C1 segment of cervical spinal cord (tissue), 14 donors: ENCODE data around the gene BICD1.

Source experiments
- DNase-seq, 14 donors: peaks; one replicate each; lab custom pipeline; 2025; lab: John Stamatoyannopoulos, UW

Gene BICD1

DNA sequence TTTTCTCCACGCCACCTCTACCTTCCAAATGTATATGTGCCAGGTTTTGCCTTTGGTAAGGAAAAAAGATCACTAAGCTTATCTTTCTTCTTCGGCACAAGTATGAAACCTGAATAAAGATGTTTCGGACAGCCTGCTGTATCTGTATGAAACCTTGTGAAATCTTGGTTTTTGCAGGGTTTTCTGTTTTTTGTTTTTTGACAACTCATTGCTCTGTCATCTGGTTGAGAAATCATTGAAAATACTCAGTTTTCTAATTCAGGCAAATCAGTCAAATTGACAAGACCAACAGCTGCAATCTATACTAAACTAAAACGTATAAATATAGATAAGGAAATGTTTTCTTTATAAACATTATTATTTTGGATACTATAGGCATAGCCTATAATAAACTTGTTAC lies 229.6 kb downstream of the BICD1 start:
- DNase-seq: no peak

DNA sequence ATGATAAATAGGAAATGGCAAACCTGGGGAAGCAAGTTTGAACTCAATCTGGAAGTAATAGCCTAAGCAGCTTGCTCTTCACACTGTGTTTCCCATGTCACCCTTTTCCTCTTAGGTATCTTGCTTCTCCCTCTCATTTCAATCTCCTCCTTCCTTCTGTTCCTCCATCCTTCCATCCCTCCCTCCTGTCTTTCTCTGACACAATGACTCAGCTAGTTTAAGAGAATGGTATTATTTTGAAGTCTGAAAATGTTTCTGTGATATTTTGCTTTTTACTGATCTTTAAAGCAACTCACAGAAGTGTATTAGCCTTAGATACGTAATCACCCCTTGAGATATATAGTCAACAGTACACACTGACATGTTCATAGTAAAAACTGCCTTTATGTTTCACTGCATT lies 236.8 kb downstream of the BICD1 start:
- DNase-seq: no peak

- no peak for DNase-seq
Measured at GRCh38 chr12:32344047-32344446, 237.4 kb downstream of the BICD1 start.

DNA sequence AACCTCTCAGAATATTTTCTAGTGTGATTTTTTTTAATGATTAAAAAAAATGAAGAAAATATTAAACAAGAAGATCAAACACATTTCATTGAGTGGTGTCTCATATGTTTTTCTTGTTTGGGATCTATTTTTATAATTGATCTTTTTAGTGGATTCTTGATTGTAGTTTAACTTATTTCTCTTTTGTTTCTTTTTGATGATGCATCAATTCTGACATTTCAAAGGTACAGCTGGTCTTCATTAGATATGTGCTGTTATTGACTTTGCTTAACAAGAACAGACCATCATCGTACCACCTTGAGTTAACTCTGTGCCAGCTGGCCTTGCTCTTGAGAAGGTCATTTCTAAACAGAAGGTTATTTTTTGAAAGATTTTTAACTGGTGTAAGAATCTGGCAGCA lies 246.9 kb downstream of the BICD1 start:
- DNase-seq: no peak

DNA sequence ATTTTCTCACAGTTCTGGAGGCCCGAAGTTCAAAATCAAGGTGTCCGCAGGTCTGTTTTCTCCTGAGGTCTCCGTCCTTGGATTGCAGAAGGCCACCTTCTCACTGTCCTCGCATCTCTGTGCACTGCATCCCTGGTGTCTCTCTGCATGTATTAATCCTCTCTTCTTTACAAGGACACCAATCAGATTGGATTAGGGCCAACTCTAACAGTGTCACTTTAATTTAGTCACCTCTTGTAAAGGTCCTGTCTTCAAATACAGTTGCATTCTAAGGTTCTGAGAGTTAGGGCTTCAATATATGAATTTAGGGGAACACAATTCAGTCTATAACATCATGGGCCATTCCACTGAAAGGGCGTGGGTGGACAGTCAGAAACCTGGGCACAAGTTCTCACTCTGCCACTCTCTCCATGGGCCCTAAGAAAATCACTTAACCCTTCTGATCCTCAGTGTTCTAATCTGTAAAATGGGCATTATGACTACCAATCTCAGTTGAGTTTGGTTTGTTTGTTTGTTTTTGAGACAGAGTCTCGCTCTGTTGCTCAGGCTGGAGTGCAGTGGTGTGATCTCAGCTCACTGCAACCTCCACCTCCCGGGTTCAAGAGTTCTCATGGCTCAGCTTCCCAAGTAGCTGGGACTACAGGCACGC lies 251.1 kb downstream of the BICD1 start:
- DNase-seq: no peak

DNA sequence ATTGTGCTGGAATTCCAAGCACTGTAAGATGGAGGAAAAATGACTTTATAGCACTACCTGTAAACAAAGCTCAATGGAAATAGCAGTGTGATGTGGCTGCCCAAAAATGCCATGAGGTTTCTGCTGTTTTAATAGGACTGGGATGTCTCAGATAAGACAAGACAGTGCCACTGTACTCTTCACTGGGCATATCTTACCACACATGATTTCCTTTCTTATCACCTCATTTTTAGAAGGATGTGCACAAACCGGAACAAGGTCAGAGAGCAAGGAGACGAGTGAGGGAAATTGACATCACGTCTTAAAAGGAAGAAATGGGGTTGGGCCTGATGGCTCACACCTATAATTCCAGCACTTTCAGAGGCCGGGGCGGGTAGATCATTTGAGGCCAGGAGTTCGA lies 254.3 kb downstream of the BICD1 start:
- no peak for DNase-seq

- no peak for DNase-seq
Measured at GRCh38 chr12:32362892-32363291, 256.2 kb downstream of the BICD1 start.

- peak in 6 of 14 donors; percentile 1 to 12 (median 10) for DNase-seq
Measured at GRCh38 chr12:32365473-32366064, 258.9 kb downstream of the BICD1 start.

GRCh38 chr12:32366714-32367113 lies 260.1 kb downstream of the BICD1 start:
- no peak for DNase-seq

DNA sequence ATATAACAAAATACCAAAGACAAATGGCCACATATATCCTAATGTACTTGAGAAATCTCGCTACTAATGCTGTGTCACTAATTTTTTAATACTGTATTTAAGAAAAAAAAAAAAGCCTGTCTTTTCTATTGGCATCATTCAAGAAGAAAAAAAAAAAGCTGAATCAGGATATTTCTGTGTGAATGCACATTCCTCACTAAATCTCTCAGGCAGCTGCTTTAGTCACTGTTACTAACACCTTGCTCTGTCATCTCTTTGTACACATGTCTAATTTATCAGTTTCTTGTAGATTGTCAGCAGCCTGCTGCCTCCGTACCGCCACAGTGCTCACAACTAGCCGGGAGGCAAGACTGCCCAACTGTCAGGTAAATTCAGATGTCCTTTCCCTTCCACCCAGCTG lies 260.7 kb downstream of the BICD1 start:
- no peak for DNase-seq

GRCh38 chr12:32369202-32369601 lies 262.6 kb downstream of the BICD1 start:
- DNase-seq: no peak

GRCh38 chr12:32377344-32378055 lies 270.9 kb downstream of the BICD1 start:
- no peak for DNase-seq

GRCh38 chr12:32379213-32379612 lies 272.6 kb downstream of the BICD1 start:
- no peak for DNase-seq

- no peak for DNase-seq
Measured at GRCh38 chr12:32379667-32380066, 273.0 kb downstream of the BICD1 start.

GRCh38 chr12:32382226-32382625 lies 275.6 kb downstream of the BICD1 start:
- DNase-seq: no peak

- DNase-seq: peak in 1 of 14 donors; percentile 2
Measured at GRCh38 chr12:32390572-32391219, 284.0 kb downstream of the BICD1 start.

DNA sequence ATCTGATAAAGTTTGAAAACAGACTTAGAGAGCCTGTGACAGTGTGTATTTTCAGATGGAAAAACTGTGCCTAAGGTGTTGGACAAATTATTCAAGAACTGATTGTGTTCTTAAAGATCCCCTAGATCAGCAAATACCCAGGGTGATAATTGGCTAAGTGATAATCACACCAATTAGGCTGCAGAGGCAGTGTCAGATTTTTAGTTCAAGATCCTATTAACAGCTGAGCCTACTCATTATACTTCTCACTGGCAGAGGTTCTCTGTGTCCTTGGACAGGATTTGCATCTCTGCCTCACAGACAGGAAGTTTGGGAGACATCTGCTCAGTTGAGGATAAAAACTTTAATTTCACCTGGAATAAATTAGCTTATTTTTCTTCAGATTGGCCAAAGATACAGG lies 288.4 kb downstream of the BICD1 start:
- no peak for DNase-seq

DNA sequence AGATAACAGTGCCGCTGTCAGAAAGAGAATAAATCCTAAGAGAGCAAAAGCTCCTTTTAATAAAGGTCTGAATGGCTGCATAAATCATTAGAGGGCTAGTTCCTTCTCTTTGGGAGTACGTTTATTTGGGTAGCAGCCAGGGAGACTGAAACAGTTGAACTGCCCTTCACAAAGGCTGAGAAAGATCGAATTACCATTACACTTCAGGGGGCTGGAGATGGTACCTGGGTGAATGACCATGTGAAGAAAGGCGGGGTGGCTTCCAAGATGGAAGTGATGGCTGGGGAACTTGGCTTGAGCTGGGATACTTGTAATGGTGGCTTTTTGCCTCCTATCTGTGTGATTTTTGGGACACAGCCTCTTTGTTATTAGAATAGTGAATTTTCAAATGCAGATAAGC lies 291.0 kb downstream of the BICD1 start:
- DNase-seq: peak in 1 of 14 donors; percentile 3

DNA sequence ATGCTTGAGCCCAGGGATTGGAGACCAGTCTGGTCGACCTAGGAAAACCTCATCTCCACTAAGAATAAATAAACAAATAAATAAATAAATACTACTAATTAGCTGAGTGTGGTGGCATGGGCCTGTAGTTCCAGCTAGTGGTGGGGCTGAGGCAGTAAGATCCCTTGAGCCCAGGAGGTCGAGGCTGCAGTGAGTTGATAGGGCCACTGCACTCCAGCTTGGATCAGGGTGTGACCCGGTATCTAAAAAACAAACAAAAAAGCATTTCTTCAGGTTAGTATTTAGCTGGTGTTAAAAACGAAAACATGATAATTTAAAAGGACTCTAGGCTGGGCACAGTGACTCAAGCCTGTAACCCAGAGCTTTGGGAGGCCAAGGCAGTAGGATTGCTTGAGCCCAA lies 291.5 kb downstream of the BICD1 start:
- DNase-seq: no peak

GRCh38 chr12:32398816-32399369 lies 292.2 kb downstream of the BICD1 start:
- no peak for DNase-seq

DNA sequence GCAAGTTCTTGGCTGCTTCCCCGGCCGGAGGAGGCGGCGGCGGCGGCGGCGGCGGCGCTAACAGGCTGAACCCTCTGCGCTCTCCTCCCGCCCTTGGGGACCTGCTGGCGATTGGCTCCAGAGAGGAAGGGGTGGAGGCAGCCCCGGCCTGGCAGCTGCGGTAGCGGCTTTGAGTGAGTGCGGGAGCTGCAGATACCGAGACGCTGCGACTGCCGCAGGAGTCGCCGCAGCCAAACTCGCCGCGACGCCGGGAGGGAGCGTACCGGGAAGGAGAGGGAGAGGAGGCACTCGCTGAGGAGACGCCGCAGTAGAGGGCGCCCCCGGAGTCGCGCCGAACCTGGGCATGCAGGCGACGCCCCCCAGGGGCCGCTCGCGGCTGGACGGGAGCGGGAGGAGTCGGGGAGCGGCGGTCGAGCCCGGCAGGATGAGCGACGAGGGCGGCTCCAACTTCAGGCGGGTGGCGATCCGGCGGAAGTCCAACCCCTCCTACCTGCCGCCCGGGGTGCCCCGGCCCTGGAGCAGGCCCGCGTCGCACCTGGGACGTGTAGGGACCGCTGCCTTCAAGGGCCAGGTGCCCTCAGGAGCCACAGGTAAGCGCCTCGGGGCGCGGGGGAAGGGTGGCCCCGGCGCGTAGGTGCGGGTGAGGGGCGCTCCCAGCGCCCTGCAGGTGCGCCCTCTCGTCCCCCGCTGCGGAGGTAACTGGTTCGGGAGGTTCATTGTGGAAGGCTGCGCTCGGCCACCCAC lies 292.9 kb downstream of the BICD1 start, which contains the start of gene FGD4:
Gene FGD4 (plus strand): TSS at position 189 of the 744 bp plus-strand sequence.
- peak; percentile 22 to 80 (median 58) for DNase-seq
